Measurements from ENCODE around the gene PSMF1. TPM values are rescaled to one million over a fixed set of nuclear protein-coding genes. Genes with fewer than 3 reads are reported as not detected.
A peak's percentile ranks its signal among the peaks of the same experiment; 100 is the strongest.

The PSMF1 gene
- total RNA-seq, 1 experiment from 2014 or later, result 90.8 TPM

DNA sequence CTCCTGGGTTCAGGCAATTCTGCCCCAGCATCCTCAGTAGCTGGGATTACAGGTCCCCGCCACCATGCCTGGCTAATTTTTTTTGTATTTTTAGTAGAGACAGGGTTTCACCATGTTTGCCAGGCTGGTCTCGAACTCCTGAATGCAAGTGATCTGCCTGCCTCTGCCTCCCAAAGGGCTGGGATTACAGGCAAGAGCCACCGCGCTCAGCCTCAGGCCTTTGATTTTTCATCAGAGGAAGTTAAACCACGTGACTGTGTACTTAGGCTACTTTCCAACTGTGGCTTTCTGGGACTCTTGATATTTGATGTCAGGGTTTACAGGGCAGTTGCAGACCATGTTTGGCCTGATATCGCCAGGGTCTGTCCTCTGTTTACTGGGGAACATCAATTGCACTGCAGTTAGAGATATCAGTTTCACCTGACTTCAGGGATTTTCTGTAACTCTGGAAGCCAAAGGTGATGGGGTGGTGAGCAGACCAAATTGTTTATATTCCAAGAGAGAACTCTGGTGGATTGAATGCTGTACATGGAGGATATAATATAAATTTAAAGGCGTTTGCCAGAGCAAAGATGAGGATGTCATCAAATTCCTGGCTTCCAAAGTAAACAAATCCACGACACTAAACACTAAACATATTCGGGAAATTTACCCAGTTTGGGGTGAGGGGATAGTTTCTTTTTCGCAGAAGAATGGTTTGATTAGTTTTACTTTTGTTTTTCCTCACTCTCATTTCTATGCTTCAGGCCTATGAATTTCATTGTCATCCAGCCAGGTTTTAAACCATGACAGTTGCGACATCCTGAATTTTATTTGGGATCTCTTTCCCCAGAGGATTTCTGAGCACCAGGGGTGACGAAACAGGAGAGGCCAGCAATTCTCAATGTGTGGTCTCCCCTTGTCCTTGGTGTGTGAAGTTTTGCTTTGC lies 4.2 kb downstream of the PSMF1 start:
- H2AFZ ChIP-seq (ENCODE audit: low read length), result no peak overlapping the region
- no peak overlapping the region for H2BK12ac ChIP-seq (ENCODE audit: insufficient read length, low read depth, low read length)
- Mint-ChIP-seq H3K4me3 (no peak overlapping the region), H3K9me3 (no peaks in the 10 kb centered on the region; a peak in 1 of 5 replicates), H3K27ac (peak overlapping the region in 1 of 3 experiments; percentile 46; a peak in 2 of 7 replicates), H3K27me3 (ENCODE audit: low read depth) (no peaks in the 10 kb centered on the region), H3K36me3 (ENCODE audit: insufficient read depth in 1 of 3, low read depth in 3 of 3) (peaks cover 22 to 56% (median 51%) of the 10 kb centered on the region in 3 experiments; a peak in 6 of 7 replicates), H3K4me1 (peaks cover 25 to 27% of the 10 kb centered on the region in 2 experiments)
- H3K79me2 ChIP-seq (ENCODE audit: insufficient read depth, low read length), result peaks cover 14% of the 10 kb centered on the region; the same call in 1 of the 2 replicates
- H3K23ac ChIP-seq (ENCODE audit: insufficient read length, low read depth, low read length), result no peak overlapping the region
- no peak overlapping the region for H4K5ac ChIP-seq (ENCODE audit: insufficient read length, low read depth, low read length)
- no peak overlapping the region for H2AK5ac ChIP-seq (ENCODE audit: insufficient read length, low read length)
- no peaks in the 10 kb centered on the region for H3K9me3 ChIP-seq (ENCODE audit: control insufficient read depth, low read depth, low read length)
- H2BK15ac ChIP-seq (ENCODE audit: low read depth, low read length), result no peak overlapping the region
- no peak overlapping the region for H2BK20ac ChIP-seq (ENCODE audit: low read depth, low read length, poor library complexity, severe bottlenecking)
- no peak overlapping the region for H4K91ac ChIP-seq (ENCODE audit: insufficient read length, low read depth, low read length)
- no peak overlapping the region for H3K4me2 ChIP-seq (ENCODE audit: insufficient read depth, insufficient read length, low read length)
- peaks cover 4% of the 10 kb centered on the region; the same call in 1 of the 2 replicates for H3K4me1 ChIP-seq (ENCODE audit: insufficient read depth, low read length)
- no CpG with 5 or more reads among the region's 12 CpGs for WGBS (ENCODE audit: extremely low coverage, insufficient read length, low lambda C conversion rate)
- no peaks in the 10 kb centered on the region for H4K20me1 ChIP-seq (ENCODE audit: control insufficient read depth, insufficient read depth, insufficient read length)
- no peak overlapping the region for H2BK5ac ChIP-seq (ENCODE audit: insufficient read length, low read length)
- no peak overlapping the region for H3K27ac ChIP-seq (ENCODE audit: insufficient read length, low read depth, low read length)
- H3K56ac ChIP-seq (ENCODE audit: insufficient read length, low read depth, low read length), result no peak overlapping the region
- H3K23me2 ChIP-seq (ENCODE audit: insufficient read length, low read depth, low read length, poor library complexity, severe bottlenecking), result peaks cover 5% of the 10 kb centered on the region
- TF ChIP-seq, protein P1, sequence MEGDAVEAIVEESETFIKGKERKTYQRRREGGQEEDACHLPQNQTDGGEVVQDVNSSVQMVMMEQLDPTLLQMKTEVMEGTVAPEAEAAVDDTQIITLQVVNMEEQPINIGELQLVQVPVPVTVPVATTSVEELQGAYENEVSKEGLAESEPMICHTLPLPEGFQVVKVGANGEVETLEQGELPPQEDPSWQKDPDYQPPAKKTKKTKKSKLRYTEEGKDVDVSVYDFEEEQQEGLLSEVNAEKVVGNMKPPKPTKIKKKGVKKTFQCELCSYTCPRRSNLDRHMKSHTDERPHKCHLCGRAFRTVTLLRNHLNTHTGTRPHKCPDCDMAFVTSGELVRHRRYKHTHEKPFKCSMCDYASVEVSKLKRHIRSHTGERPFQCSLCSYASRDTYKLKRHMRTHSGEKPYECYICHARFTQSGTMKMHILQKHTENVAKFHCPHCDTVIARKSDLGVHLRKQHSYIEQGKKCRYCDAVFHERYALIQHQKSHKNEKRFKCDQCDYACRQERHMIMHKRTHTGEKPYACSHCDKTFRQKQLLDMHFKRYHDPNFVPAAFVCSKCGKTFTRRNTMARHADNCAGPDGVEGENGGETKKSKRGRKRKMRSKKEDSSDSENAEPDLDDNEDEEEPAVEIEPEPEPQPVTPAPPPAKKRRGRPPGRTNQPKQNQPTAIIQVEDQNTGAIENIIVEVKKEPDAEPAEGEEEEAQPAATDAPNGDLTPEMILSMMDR (conservative IDR thresholded peaks at IDR 0.05), result no peak
- H3K14ac ChIP-seq (ENCODE audit: insufficient read depth, low read length), result no peak overlapping the region
- H3K9ac ChIP-seq (ENCODE audit: extremely low read depth, insufficient read length, low read length), result no peak overlapping the region
- H2BK120ac ChIP-seq (ENCODE audit: low read depth, low read length, poor library complexity, severe bottlenecking), result no peak overlapping the region
- peaks cover 12% of the 10 kb centered on the region for H3K79me1 ChIP-seq (ENCODE audit: insufficient read depth, low read depth, low read length, poor library complexity, severe bottlenecking)
- H3K27me3 ChIP-seq (ENCODE audit: insufficient read depth, low read length), result no peaks in the 10 kb centered on the region
- H3T11ph ChIP-seq (ENCODE audit: low read length), result no peak overlapping the region
- no peak overlapping the region for H4K8ac ChIP-seq (replicated peaks; ENCODE audit: insufficient read length, low read depth, low read length)
- no peak overlapping the region for H3K18ac ChIP-seq (ENCODE audit: insufficient read length, low read depth, low read length)
- no peak overlapping the region for H3K4ac ChIP-seq (ENCODE audit: low read depth, low read length)
- no peak for DNase-seq
